LNCaP clone FGC (cell line): ENCODE results near the gene NECTIN1.
A peak's percentile ranks its signal among the peaks of the same experiment; 100 is the strongest.

Source experiments
- DNase-seq: peaks from one replicate; pipeline ENCODE4 v3.0.0-alpha.2; 2011; ENCODE audit warnings: low read depth
- H3K4me3 ChIP-seq: 2 replicates; pipeline ENCODE4 v1.5.1; 2011; ENCODE audit warnings: mild to moderate bottlenecking, low read depth, low read length, control low read depth
- TF ChIP-seq, protein P1 (sequence below): IDR thresholded peaks from 2 replicates; pipeline ENCODE4 v1.5.1; 2012; ENCODE audit warnings: mild to moderate bottlenecking; ENCODE audit not compliant: control insufficient read depth, insufficient read depth; ENCODE audit errors: extremely low read depth

The NECTIN1 gene

DNA sequence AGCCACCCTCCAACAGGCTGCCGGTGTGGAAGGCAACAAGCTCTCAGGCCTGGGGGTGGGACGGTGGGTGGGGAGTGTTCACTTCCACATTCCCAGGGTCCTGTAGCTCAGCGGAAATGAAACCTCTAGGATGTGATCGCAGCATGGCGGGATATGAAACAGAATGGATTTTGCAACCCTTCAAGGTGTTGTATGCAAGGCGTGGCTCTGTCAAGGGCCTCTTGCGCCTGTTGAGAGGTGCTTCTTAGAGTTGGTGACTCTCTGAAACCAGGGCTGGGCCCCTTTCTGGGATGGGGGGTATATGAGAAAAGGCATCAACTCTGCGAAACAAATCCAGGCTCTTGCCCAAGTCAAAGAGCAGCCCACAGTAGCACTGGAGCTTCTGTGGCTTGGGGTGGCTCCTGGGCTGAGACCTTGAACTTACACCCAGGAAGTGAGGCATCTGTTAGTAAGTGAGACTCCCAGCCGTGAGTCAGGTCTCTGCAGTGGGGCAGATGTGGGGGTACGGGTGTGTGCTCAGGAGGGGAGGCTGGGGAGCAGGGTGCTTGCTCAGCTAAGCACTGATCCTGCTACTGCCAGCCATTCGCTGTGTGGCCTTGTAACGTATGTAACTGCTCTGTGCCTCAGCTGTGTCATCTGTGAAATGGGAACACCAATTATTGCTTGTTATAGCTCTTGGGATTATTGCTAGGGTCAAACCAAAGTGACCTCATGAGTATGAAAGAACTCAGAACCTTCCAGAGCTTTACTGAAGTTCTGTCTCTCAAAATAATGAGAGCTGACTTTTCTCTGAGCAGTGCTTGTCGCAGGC, 28.3 kb downstream of the NECTIN1 start:
- TF ChIP-seq, protein P1, sequence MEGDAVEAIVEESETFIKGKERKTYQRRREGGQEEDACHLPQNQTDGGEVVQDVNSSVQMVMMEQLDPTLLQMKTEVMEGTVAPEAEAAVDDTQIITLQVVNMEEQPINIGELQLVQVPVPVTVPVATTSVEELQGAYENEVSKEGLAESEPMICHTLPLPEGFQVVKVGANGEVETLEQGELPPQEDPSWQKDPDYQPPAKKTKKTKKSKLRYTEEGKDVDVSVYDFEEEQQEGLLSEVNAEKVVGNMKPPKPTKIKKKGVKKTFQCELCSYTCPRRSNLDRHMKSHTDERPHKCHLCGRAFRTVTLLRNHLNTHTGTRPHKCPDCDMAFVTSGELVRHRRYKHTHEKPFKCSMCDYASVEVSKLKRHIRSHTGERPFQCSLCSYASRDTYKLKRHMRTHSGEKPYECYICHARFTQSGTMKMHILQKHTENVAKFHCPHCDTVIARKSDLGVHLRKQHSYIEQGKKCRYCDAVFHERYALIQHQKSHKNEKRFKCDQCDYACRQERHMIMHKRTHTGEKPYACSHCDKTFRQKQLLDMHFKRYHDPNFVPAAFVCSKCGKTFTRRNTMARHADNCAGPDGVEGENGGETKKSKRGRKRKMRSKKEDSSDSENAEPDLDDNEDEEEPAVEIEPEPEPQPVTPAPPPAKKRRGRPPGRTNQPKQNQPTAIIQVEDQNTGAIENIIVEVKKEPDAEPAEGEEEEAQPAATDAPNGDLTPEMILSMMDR, result no peak
- H3K4me3 ChIP-seq, result no peak overlapping the region
- no peak for DNase-seq

DNA sequence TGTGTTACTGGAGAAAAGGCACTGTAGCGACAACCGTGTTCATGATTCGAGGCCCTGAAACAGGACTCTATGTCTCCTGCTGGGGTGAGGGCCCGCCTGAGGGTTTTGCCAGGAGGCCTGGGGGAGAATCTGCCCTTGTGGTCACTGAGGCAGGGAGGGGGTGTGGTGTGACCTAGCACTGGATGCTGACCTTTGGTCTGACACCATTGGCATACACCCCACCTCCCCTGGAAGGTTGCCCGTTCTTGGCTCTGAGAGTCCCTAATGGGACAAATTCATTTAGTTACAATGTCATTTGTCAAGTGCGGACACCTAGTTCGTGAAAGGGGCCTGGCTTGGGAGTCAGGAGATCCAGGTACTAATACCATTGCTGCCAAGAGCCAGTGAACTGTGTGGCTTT, 29.0 kb downstream of the NECTIN1 start:
- DNase-seq, result no peak
- H3K4me3 ChIP-seq, result no peak overlapping the region
- TF ChIP-seq, protein P1, result no peak

DNA sequence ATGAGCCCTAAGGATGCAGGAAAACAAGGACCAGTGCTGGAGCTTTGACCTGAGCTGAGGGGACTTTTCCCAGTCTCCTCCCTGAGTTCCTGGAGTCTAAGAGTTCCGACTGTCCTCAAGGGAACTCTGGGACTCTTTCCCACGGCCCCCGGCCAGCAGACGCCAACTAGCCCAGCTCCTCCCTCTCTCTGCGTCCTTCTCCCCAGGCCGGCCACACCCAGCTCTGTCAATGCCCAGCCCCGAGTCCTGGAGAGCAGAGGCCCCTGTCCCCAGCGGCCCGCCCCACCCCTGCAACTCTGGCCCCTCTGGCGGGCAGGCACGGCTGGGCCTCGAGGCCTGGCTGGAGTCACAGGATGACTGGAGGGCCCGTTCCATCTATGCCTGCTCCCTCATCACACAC, 29.8 kb downstream of the NECTIN1 start:
- no peak overlapping the region for H3K4me3 ChIP-seq
- TF ChIP-seq, protein P1, result no peak
- DNase-seq, result peak; percentile 56

DNA sequence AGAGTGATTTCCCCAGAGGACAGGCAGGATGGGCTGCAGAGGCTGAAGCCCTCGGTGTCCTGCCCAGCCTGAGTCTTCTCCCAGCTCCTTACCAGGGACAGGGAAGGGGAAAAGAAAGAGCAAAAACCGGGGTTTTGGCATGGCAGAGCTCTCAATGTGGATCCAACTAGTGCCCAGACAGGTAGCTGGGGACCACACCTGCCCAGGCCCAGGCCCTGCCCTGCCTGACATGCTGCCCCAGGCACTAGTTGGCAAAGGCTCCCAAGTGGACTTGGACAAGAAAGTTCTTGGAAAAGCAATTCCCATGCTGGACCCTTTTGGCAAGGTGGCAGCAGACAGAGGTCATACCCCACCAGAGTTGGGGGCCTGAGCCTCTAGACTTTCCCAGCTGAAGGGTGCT, 31.1 kb downstream of the NECTIN1 start:
- TF ChIP-seq, protein P1, result no peak
- H3K4me3 ChIP-seq, result no peak overlapping the region
- DNase-seq, result no peak

DNA sequence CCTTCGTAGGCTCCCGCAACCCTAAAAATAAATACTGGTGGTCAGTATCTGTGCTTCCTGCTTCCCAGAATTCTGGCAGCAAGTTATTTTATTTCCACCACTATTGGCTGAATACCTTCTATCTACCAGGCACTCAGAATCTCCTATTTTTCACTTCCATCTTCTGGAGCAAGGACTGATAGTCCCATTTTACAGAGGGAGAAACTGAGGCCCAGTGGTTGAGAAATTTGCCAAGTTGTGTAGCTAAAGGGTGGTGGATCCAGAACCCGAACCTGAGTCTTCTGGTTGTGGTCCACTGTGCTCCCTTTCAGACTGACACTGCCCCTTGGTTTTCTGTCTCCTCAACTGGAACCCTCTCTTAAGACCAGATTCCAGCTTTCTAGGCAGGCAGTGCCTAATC, 31.6 kb downstream of the NECTIN1 start:
- no peak for DNase-seq
- no peak overlapping the region for H3K4me3 ChIP-seq
- TF ChIP-seq, protein P1, result no peak

DNA sequence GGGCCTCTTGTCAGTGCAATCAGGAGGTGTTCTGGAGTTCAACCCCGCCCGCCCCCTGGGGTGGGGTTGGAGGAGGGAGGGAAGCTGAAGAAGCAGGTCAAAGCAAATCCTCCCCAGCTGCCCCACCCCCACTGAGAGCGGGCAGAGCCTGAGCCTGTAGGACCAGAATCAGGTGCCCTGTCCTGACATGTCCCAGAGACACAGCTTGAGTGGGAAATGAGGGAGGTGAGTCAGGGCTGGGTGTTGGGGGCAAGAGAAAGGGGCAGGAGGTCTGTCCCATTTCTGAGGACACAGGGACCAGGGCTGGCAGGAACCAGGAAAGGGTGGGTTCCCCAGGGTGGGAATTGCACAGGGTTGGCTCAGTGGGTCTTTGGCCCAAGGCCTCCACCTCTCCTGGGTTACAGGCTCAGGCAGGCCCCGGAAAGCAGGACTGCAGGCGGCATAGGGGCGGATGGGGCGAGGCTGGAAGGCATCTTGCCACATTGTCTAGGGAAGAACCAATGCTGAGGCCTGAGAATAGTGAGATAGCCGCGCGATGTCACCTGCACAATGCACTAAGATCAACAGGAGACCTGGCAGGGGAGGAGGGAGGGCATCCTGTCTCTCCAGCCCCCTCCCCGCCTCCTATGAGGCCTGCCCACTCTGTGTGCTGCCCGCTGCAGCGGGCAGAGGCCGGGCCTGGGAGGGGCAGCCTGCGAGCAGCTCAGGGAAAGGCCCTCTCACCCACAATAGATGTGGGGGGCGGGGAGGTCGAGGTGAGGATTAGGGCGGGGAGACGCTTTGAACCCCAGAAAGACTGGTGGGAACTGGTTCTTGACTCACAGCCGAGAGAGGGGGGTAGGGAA, 32.4 kb downstream of the NECTIN1 start:
- TF ChIP-seq, protein P1, result no peak
- H3K4me3 ChIP-seq, result no peak overlapping the region
- peak; percentile 28 for DNase-seq
